Measurements from ENCODE around the gene KDSR. TPM values are rescaled to one million over a fixed set of nuclear protein-coding genes. Genes with fewer than 3 reads are reported as not detected.

The KDSR gene
- total and polyA plus RNA-seq, 9 of the 15 experiments (the other 6 are each of a cell fraction or from before 2014, with no cell fraction given) = 4.0 to 24.7 (median 12.4) TPM

- TF ChIP-seq ETS1 (conservative IDR thresholded peaks at IDR 0.05; ENCODE audit: control insufficient read depth, low read depth, low read length) (no peak), CEBPG (CRISPR knock-in tag; IDR thresholded peaks at IDR 0.05) (no peak), CEBPG (tag; conservative IDR thresholded peaks at IDR 0.05 in 1 of 2, IDR thresholded peaks at IDR 0.05 in 1 of 2) (no peak), JUNB (CRISPR knock-in tag; conservative IDR thresholded peaks at IDR 0.05) (no peak), STAT5B (CRISPR knock-in tag; IDR thresholded peaks at IDR 0.05) (no peak), ATF6 (CRISPR knock-in tag; IDR thresholded peaks at IDR 0.05) (no peak), ZSCAN32 (CRISPR knock-in tag; IDR thresholded peaks at IDR 0.05) (no peak), ZNF124 (CRISPR knock-in tag; IDR thresholded peaks at IDR 0.05) (no peak), KLF10 (CRISPR knock-in tag; IDR thresholded peaks at IDR 0.05) (no peak), ZNF311 (CRISPR knock-in tag; IDR thresholded peaks at IDR 0.05) (no peak)
- Histone ChIP-seq H2AFZ (ENCODE audit: low read depth, low read length) (no peak overlapping the region), H3K27me3 (ENCODE audit: control insufficient read depth in 2 of 2, insufficient read depth in 2 of 2, low read length in 2 of 2) (peaks cover 0 to 10% of the 10 kb centered on the region in 2 experiments; a peak in 3 of 5 replicates), H3K4me3 (no peak overlapping the region), H3K4me1 (replicated peaks in 1 of 2; ENCODE audit: control insufficient read depth in 2 of 2, insufficient read depth in 2 of 2, low read length in 2 of 2) (peaks cover 8 to 15% of the 10 kb centered on the region in 2 experiments; a peak in 4 of 5 replicates), H4K20me1 (replicated peaks; ENCODE audit: control insufficient read depth, insufficient read depth, low read length) (no peaks in the 10 kb centered on the region), H3K9me1 (ENCODE audit: control insufficient read depth, insufficient read depth, low read length) (no peaks in the 10 kb centered on the region), H3K9ac (ENCODE audit: insufficient read depth in 1 of 2, low read depth in 2 of 2, low read length in 2 of 2) (no peak overlapping the region), H3K9me3 (replicated peaks; ENCODE audit: control insufficient read depth, insufficient read depth, low read depth, low read length) (no peaks in the 10 kb centered on the region), H3K4me2 (ENCODE audit: insufficient read depth, low read length) (no peak overlapping the region), H3K36me3 (ENCODE audit: control insufficient read depth, insufficient read depth, low read length) (no peaks in the 10 kb centered on the region), H3K27ac (ENCODE audit: extremely low read depth, low read depth, low read length) (no peak overlapping the region), H3K79me2 (ENCODE audit: control insufficient read depth, insufficient read depth, low read length) (no peaks in the 10 kb centered on the region)
- no peak for ATAC-seq
- DNase-seq (ENCODE audit: extremely low read depth in 1 of 4, low spot score in 3 of 4) = no peak
- CTCF ChIA-PET (ENCODE audit: low intra/inter-chr PET ratio) = no interaction called here
- in situ Hi-C loops (cut with MboI) (loop anchor here (5.0 kb wide), 1 partner anchor 299 kb away; no protein-coding TSS in a partner anchor), intact Hi-C loops (cut with micrococcal nuclease) (no loop called here)
- POLR2A ChIA-PET = no interaction called here
- no TSS peak for BruUV-seq (replicated peaks)
- no peak for FAIRE-seq
Observed at GRCh38 chr18:63315876-63316275, 51.1 kb downstream of the KDSR start.
